ENCODE results near the gene GPNMB. TPM values are rescaled to one million over a fixed set of nuclear protein-coding genes. Genes with fewer than 3 reads are reported as not detected.
"Not testable (repeated sequence)": the region's sequence is repeated elsewhere in the genome, so short reads cannot be mapped to it uniquely, and the experiment has no call there.

Gene GPNMB
- total RNA-seq, 1 experiment from 2014 or later = 1.2 TPM

DNA sequence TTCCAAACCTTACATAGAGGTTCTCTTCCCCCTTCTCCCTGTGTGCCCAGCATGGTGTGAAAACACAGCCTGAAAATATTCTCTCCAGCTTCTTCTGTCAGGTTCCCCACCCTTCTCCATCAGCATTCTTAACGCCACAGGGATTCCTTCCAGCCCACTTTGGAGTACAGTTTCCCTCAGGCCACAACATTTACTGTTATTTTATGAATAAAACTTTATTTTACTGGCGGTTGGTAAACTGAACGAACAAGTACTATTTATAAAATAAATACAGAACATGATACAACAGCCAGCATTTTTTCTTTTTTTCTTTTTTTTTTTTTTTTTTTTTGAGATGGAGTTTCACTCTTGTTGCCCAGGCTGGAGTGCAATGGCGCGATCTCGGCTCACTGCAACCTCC is 31.6 kb upstream of the GPNMB start:
- no peaks in the 10 kb centered on the region for H3K36me3 ChIP-seq (replicated peaks; ENCODE audit: control insufficient read depth, insufficient read depth, low read length)
- H3K4me3 ChIP-seq (ENCODE audit: insufficient read depth, low read depth, low read length) = no peak overlapping the region
- DNase-seq = no peak
- no peaks in the 10 kb centered on the region for H3K27me3 ChIP-seq (ENCODE audit: control insufficient read depth, insufficient read depth, low read length)

DNA sequence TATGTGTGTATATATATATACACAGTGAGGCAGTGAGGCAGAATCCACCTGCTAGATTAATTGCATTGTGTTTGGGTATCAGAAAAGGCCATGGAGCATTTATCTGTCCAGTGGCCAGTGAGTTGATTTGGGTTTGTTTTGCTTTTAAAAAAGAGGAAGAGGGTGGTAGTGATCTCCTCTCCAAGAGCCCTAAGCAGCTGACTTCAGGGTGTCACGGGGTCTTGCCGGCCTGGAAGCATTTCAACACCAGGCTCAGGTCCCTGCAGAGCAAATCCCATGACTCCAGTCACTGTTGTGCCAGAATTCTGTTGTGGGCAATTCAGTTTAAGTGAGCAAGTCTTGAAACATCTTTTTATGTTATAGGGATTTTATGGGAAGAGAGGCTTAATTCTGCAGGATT is 30.6 kb upstream of the GPNMB start:
- DNase-seq = no peak
- Histone ChIP-seq H3K27me3 (ENCODE audit: control insufficient read depth, insufficient read depth, low read length) (no peaks in the 10 kb centered on the region), H3K36me3 (replicated peaks; ENCODE audit: control insufficient read depth, insufficient read depth, low read length) (no peaks in the 10 kb centered on the region), H3K4me3 (ENCODE audit: insufficient read depth, low read depth, low read length) (no peak overlapping the region)

DNA sequence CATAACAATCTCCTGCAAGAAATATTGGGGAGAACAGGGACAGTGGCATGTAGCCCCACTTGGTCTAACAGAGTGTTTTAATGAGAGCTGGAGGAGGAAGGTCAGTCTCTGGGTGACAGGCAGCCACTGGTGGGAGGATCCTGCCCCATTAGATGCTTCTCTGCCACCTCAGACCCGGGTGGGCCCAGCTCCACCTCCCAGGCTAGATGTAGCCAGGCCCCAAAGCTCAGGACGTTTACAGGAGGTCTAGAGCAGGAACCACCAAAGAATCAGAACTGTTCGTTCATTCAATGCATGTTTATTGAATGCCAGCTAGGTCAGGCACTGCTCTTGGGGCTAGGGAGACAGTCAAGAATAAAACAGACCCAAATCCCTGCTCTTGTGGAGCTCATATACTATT is 28.4 kb upstream of the GPNMB start:
- DNase-seq = no peak
- Histone ChIP-seq H3K36me3 (replicated peaks; ENCODE audit: control insufficient read depth, insufficient read depth, low read length) (no peaks in the 10 kb centered on the region), H3K4me3 (ENCODE audit: insufficient read depth, low read depth, low read length) (no peak overlapping the region), H3K27me3 (ENCODE audit: control insufficient read depth, insufficient read depth, low read length) (no peaks in the 10 kb centered on the region)

DNA sequence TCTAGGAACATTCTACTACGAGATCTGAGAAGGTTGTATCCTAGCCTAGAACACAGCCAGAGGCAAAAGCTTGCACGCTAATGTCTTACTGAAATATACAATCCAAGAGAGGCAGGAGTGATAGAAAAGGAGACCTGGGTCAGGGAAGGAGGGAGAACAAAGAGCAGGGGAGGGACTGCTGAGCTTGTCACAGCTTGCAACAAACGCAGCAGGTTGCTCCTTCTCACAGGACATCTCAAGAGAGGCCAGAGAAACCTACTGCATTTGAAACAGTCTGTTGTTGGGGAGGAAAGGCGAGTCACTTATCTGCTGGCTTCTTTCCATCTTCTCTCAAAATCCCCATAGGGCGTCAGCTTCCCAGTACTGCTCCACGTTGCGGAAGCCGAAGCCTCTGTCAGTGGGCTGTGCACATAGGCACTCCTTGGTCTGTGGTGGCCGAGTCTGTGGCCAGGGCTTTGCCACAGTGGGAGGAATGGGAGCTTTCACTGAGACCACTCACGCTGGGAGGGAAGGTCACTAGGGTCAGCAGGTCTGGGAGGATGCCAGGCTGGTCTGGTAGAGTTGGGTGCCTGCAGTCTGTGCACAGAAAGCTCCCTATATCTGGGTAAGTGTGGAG is 25.8 kb upstream of the GPNMB start:
- DNase-seq = no peak
- Histone ChIP-seq H3K27me3 (ENCODE audit: control insufficient read depth, insufficient read depth, low read length) (no peaks in the 10 kb centered on the region), H3K4me3 (ENCODE audit: insufficient read depth, low read depth, low read length) (no peak overlapping the region), H3K36me3 (replicated peaks; ENCODE audit: control insufficient read depth, insufficient read depth, low read length) (no peaks in the 10 kb centered on the region)

DNA sequence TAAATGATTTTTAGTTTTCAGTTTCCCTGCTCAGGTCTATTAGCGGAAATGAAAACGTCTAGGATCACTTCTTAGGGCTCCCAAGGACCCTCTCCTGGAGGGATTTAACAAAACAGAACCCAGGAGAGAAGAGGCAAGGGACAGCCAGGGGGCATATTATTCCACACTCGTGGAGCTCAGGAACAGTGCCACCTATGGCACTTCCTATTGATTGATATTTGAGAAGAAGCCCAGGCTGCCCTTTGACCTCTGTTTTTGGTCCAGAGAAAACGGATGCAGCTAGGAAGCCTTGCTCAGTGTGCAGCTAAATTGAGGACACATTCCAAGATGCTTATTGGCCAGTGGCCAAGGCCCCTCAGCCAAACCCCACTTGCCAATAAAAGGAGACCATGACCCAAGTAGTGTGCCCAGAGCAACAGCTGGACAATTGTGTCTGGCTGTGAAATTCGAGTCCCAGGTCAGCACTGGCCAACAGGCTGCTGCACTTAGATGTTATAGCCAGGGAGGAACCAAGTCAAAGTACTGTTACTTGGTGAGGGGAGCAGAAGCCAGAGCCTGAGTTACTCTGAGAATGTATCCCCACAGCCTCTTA is 24.0 kb upstream of the GPNMB start:
- H3K27me3 ChIP-seq (ENCODE audit: control insufficient read depth, insufficient read depth, low read length) = no peaks in the 10 kb centered on the region
- H3K36me3 ChIP-seq (replicated peaks; ENCODE audit: control insufficient read depth, insufficient read depth, low read length) = no peaks in the 10 kb centered on the region
- DNase-seq = no peak
- no peak overlapping the region for H3K4me3 ChIP-seq (ENCODE audit: insufficient read depth, low read depth, low read length)

DNA sequence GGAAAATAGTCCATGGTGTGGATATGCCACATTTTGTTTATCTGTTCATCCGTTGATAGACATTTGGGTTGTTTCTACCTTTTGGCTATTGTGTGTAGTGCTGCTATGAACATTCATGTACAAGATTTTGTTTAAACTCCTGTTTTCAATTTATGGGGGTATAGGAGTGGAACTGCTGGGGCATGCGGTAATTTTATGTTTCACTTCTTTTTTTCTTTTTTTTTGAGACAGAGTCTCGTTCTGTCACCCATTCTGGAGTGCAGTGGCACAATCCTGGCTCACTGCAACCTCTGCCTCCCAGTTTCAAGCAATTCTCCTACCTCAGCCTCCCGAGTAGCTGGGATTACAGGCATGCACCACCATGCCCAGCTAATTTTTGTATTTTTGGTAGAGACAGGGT is 22.2 kb upstream of the GPNMB start:
- H3K36me3 ChIP-seq (replicated peaks; ENCODE audit: control insufficient read depth, insufficient read depth, low read length); H3K27me3 ChIP-seq (ENCODE audit: control insufficient read depth, insufficient read depth, low read length); H3K4me3 ChIP-seq (ENCODE audit: insufficient read depth, low read depth, low read length); DNase-seq: not testable (repeated sequence)

DNA sequence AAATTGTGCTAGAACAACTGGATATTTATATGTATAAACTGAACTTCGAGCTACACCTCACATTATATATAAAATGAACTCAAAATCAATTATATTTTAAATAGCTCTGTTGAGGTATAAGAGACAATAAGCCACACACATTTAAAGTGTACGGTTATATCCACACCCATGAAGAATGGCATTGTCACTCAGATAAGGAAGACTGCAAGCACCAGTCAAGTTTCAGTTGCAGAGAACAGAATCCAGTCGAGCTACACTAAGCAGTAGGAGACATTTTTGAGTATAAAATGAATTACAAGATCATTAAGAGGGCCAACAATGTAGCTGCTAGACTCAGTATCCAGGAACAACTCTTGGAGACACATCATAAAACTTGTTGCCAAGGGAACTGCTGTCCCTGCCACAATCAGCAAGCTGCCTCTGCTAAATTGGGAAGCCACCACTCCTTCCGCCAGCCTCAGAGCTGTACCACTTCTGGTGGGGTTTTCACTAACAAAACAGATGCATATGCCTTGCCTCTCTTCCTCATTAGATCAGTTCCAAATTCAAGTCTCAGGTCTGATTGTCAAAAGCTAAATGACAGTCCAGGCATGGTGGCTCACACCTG is 19.6 kb upstream of the GPNMB start:
- Histone ChIP-seq H3K36me3 (replicated peaks; ENCODE audit: control insufficient read depth, insufficient read depth, low read length) (no peaks in the 10 kb centered on the region), H3K27me3 (ENCODE audit: control insufficient read depth, insufficient read depth, low read length) (no peaks in the 10 kb centered on the region), H3K4me3 (ENCODE audit: insufficient read depth, low read depth, low read length) (no peak overlapping the region)
- no peak for DNase-seq

DNA sequence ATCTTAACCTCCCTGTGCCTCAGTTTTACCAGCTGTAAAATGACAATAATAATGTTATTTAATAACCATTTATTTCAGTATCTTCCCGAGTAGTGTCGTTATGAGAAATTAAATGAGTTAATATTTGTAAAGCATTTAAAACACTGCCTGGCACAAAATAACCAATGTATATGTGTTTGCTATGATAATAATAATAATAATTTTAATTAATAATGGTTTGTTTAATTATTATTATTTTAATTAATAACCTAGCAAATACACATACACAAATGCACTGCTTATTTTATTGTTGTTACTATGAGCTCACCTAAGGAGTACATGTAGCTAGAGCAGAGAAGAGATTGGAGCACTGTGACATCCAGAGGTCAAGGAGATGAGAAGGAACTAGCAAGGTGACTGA is 18.2 kb upstream of the GPNMB start:
- no peaks in the 10 kb centered on the region for H3K36me3 ChIP-seq (replicated peaks; ENCODE audit: control insufficient read depth, insufficient read depth, low read length)
- H3K27me3 ChIP-seq (ENCODE audit: control insufficient read depth, insufficient read depth, low read length) = no peaks in the 10 kb centered on the region
- no peak for DNase-seq
- no peak overlapping the region for H3K4me3 ChIP-seq (ENCODE audit: insufficient read depth, low read depth, low read length)

DNA sequence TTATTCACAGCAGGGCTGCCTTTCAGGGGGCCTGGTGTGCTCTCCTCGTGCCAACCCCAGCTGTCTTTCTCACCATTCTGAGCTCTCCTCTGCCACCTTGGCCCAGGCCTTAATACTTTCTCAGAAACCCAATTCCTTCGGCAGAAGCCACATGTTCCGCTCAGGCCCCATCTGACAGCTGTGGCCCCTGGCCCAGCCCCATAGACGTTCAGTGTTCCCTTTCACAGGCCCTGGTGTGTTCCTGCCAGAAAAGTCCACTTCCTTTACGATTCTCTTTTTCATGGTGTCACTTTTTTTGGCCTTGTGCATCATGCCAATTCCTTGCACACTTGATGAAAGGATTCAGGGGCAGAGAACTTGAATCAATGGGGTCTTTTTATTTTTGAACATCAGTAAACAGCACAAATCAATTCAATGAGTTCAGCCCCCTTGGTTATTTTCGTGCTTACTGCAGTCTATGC is 15.9 kb upstream of the GPNMB start:
- Histone ChIP-seq H3K27me3 (ENCODE audit: control insufficient read depth, insufficient read depth, low read length) (no peaks in the 10 kb centered on the region), H3K36me3 (replicated peaks; ENCODE audit: control insufficient read depth, insufficient read depth, low read length) (no peaks in the 10 kb centered on the region), H3K4me3 (ENCODE audit: insufficient read depth, low read depth, low read length) (no peak overlapping the region)
- DNase-seq = no peak

DNA sequence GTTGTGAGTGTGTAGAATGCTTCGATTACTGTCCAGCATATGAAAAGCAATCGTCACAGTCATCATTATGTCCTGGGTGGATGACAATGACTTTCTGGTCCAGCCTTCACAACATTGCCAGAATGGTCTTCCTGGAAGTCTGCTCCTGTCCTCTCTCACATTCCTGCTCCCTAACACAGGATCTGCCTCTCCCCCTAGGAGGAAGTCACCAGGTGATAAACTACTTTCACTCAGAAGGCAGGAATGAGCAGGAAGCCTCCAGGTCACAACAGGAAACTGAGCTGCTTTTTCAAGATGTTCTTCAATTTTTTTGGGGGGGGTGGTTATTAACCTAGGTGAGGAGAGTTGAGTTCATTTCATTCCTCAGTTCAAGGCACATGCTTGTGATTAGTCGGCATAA is 13.6 kb upstream of the GPNMB start:
- no peaks in the 10 kb centered on the region for H3K36me3 ChIP-seq (replicated peaks; ENCODE audit: control insufficient read depth, insufficient read depth, low read length)
- no peak overlapping the region for H3K4me3 ChIP-seq (ENCODE audit: insufficient read depth, low read depth, low read length)
- no peak for DNase-seq
- no peaks in the 10 kb centered on the region for H3K27me3 ChIP-seq (ENCODE audit: control insufficient read depth, insufficient read depth, low read length)

DNA sequence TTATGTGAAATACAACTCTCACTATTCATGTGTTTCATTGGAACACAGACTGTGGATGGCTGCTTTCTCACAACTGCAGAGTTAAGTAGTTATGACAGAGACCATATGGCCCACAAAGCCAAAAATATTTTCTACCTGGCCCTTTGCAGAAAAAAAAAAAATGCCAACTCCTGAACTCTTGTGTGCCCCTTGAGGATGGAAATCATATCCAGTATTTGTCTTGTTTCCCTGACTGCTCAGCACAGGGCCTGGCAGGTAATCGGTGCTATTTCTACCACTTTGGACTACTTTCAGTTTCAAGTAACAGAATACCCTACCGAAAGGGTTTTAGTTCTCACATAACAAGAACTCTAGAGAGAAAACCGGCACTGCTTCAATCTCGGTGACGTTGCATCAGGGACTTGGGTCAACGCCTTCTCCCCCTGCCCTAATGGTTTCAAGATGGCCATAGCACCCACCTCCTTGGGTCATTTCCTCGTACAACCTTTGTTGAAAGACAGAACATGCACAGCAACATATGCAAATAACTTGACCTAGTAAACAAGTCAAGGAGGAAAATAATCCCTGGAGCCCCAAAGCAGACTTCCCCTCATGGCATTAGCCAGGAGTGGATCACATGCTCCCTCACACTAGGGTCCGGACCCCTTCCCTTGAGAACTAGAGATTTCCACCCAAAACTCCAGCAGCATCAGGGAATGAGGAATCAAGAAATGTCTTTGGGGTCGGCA is 11.8 kb upstream of the GPNMB start:
- no peak for DNase-seq
- no peak overlapping the region for H3K4me3 ChIP-seq (ENCODE audit: insufficient read depth, low read depth, low read length)

DNA sequence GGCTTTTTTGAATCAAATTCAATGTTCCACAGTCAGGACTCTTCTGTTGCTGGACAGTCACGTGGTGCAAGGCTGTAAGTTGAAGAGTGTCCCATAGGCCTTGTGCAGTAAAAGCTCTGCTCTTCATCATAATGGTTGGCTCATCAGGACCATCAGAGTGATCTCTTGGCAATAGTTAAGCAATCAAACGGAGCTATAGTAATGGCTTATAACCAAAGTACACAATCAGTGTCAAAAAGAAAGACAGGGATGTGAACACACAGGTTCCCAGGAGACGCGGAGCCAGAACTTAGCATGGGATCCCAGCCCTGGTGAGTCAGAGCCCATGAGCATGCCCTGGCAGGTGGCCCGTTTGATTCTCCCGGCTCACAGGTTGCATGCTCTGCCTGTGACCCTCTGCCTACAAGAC is 10.8 kb upstream of the GPNMB start:
- no peaks in the 10 kb centered on the region for H3K27me3 ChIP-seq (ENCODE audit: control insufficient read depth, insufficient read depth, low read length)
- H3K36me3 ChIP-seq (replicated peaks; ENCODE audit: control insufficient read depth, insufficient read depth, low read length) = no peaks in the 10 kb centered on the region
- no peak for DNase-seq
- H3K4me3 ChIP-seq (ENCODE audit: insufficient read depth, low read depth, low read length) = no peak overlapping the region

More for the DNA sequence above, 11.8 kb upstream of the GPNMB start:
- Histone ChIP-seq H3K27me3 (ENCODE audit: control insufficient read depth, insufficient read depth, low read length) (no peaks in the 10 kb centered on the region), H3K36me3 (replicated peaks; ENCODE audit: control insufficient read depth, insufficient read depth, low read length) (no peaks in the 10 kb centered on the region)

DNA sequence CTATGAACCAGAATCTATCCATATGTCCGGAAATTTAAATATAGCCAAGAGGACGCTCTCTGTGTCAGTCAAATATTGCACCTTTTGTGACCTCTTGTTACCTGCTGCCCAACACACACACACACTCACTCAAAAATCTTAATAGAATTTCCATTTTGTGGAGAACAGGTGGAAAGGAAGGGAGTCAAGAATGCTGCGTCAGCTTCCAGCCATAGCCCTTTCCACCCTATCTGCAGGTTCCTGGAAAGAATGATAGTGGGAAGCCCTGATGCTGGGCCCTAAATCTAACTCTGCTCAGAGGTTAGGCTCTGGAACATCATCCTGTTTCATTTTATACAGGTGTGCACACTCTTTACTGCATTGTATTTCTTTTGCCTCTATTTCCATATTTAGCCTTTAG is 9.6 kb upstream of the GPNMB start:
- no peak for DNase-seq
- no peaks in the 10 kb centered on the region for H3K36me3 ChIP-seq (replicated peaks; ENCODE audit: control insufficient read depth, insufficient read depth, low read length)
- no peaks in the 10 kb centered on the region for H3K27me3 ChIP-seq (ENCODE audit: control insufficient read depth, insufficient read depth, low read length)
- no peak overlapping the region for H3K4me3 ChIP-seq (ENCODE audit: insufficient read depth, low read depth, low read length)

DNA sequence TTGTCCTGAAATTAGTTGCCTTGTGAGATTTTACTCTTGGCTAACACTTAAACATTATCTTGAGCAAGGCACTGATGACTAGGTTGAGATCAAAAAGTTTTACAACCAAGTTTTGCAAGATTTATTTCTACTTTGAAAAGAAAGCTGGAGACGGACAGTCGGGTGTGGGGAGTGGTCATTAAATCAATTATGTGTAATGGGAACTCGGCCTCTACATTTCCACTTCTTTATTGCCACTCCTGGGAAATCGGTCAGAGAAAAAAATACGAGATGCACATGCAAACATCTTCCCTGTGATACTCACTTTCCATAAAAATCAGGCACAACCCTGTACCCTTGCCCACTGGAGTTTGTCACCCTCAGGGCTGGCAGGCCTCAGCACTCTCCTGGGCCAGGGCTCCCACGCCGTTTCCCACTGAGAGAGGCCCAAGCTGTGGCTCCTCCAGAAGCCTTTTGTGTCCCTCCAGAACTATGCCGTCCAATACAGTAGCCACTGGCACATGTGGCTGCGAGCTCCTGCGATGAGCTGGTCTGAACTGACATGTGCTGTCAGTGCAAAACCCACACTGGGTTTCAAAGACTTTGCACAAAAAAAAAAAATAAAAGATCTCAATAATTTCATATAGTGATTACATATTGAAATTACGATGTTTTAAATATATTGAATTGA is 7.5 kb upstream of the GPNMB start:
- no peak for DNase-seq
- Histone ChIP-seq H3K4me3 (ENCODE audit: insufficient read depth, low read depth, low read length) (no peak overlapping the region), H3K27me3 (ENCODE audit: control insufficient read depth, insufficient read depth, low read length) (no peaks in the 10 kb centered on the region), H3K36me3 (replicated peaks; ENCODE audit: control insufficient read depth, insufficient read depth, low read length) (no peaks in the 10 kb centered on the region)
